GM23338 (cell line): ENCODE results near the gene AP2A2.

Experiments
- EZH2phosphoT487 ChIP-seq: fragments of 200-600 bp; sonication (generic); IDR thresholded peaks from one replicate; pipeline ENCODE4 v1.8.1; 2018; ENCODE audit warnings: antibody characterized with exemption; ENCODE audit not compliant: unreplicated experiment
- POLR2AphosphoS5 ChIP-seq: IDR thresholded peaks from 2 replicates; pipeline ENCODE4 v1.6.1; 2016; ENCODE audit warnings: antibody characterized with exemption, low read depth
- ZNF331 ChIP-seq: fragments of 250-450 bp; sonication (Bioruptor Pico); IDR thresholded peaks from 2 replicates; pipeline ENCODE4 v1.5.0; 2020; ENCODE audit warnings: low read depth, mild to moderate bottlenecking, moderate library complexity
- TF ChIP-seq, protein P1 (sequence below), 2 experiments: fragments of 200-600 bp in 1 of 2; sonication (generic) in 1 of 2; conservative IDR thresholded peaks; 2 replicates each; pipeline versions ENCODE4 v1.5.1 to v1.6.1; 2016 to 2017; ENCODE audit warnings: antibody characterized with exemption in 2 of 2, low read depth in 2 of 2, mild to moderate bottlenecking in 2 of 2, moderate library complexity in 1 of 2
- TF ChIP-seq, protein P2 (sequence below): IDR thresholded peaks from one replicate; pipeline ENCODE4 v1.6.1; 2018; ENCODE audit warnings: antibody characterized with exemption; ENCODE audit not compliant: unreplicated experiment
- TF ChIP-seq, protein P3 (sequence below): fragments of 250-450 bp; sonication (Bioruptor Pico); IDR thresholded peaks from 2 replicates; pipeline ENCODE4 v1.5.0; 2020; ENCODE audit warnings: mild to moderate bottlenecking, moderate library complexity

DNA sequence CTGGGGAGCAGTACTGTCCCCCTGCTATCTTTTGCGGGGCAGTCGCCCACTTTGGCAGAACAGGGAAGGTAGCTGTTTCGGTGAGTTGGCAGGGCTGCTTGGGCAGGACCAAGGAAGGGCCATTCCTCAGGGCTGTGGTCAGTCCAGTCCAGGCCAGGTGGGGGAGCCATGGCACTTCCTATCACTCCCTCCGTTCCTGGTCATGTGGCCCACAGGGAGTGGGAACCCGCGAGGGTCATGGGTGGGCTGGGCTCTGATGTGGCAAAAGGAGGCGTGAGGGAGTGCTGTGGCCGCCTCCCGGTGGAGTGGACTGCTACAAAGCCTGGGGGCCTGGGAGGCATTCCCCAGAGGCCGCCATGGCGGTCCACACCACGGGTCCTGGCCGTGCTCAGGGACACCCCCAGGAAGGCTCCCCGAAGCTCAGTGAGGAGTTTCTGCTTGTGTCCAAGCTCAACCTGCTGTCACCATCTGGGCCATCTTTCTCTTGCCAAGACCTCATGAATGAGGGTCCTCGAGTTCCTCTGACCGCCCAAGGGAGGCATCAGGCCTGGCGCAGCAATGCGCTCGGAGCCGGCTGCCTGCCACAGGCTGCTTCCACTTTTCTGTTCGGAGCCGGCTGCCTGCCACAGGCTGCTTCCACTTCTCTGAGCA, 27.0 kb upstream of the AP2A2 start:
- TF ChIP-seq ZNF331, result no peak
- no peak for TF ChIP-seq POLR2AphosphoS5
- TF ChIP-seq, protein P1, sequence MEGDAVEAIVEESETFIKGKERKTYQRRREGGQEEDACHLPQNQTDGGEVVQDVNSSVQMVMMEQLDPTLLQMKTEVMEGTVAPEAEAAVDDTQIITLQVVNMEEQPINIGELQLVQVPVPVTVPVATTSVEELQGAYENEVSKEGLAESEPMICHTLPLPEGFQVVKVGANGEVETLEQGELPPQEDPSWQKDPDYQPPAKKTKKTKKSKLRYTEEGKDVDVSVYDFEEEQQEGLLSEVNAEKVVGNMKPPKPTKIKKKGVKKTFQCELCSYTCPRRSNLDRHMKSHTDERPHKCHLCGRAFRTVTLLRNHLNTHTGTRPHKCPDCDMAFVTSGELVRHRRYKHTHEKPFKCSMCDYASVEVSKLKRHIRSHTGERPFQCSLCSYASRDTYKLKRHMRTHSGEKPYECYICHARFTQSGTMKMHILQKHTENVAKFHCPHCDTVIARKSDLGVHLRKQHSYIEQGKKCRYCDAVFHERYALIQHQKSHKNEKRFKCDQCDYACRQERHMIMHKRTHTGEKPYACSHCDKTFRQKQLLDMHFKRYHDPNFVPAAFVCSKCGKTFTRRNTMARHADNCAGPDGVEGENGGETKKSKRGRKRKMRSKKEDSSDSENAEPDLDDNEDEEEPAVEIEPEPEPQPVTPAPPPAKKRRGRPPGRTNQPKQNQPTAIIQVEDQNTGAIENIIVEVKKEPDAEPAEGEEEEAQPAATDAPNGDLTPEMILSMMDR (conservative IDR thresholded peaks at IDR 0.05; ENCODE audit: low read depth in 2 of 2), result peak; percentile 17 to 68
- TF ChIP-seq EZH2phosphoT487, result no peak
- TF ChIP-seq, protein P2, sequence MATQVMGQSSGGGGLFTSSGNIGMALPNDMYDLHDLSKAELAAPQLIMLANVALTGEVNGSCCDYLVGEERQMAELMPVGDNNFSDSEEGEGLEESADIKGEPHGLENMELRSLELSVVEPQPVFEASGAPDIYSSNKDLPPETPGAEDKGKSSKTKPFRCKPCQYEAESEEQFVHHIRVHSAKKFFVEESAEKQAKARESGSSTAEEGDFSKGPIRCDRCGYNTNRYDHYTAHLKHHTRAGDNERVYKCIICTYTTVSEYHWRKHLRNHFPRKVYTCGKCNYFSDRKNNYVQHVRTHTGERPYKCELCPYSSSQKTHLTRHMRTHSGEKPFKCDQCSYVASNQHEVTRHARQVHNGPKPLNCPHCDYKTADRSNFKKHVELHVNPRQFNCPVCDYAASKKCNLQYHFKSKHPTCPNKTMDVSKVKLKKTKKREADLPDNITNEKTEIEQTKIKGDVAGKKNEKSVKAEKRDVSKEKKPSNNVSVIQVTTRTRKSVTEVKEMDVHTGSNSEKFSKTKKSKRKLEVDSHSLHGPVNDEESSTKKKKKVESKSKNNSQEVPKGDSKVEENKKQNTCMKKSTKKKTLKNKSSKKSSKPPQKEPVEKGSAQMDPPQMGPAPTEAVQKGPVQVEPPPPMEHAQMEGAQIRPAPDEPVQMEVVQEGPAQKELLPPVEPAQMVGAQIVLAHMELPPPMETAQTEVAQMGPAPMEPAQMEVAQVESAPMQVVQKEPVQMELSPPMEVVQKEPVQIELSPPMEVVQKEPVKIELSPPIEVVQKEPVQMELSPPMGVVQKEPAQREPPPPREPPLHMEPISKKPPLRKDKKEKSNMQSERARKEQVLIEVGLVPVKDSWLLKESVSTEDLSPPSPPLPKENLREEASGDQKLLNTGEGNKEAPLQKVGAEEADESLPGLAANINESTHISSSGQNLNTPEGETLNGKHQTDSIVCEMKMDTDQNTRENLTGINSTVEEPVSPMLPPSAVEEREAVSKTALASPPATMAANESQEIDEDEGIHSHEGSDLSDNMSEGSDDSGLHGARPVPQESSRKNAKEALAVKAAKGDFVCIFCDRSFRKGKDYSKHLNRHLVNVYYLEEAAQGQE, result no peak
- TF ChIP-seq, protein P3, sequence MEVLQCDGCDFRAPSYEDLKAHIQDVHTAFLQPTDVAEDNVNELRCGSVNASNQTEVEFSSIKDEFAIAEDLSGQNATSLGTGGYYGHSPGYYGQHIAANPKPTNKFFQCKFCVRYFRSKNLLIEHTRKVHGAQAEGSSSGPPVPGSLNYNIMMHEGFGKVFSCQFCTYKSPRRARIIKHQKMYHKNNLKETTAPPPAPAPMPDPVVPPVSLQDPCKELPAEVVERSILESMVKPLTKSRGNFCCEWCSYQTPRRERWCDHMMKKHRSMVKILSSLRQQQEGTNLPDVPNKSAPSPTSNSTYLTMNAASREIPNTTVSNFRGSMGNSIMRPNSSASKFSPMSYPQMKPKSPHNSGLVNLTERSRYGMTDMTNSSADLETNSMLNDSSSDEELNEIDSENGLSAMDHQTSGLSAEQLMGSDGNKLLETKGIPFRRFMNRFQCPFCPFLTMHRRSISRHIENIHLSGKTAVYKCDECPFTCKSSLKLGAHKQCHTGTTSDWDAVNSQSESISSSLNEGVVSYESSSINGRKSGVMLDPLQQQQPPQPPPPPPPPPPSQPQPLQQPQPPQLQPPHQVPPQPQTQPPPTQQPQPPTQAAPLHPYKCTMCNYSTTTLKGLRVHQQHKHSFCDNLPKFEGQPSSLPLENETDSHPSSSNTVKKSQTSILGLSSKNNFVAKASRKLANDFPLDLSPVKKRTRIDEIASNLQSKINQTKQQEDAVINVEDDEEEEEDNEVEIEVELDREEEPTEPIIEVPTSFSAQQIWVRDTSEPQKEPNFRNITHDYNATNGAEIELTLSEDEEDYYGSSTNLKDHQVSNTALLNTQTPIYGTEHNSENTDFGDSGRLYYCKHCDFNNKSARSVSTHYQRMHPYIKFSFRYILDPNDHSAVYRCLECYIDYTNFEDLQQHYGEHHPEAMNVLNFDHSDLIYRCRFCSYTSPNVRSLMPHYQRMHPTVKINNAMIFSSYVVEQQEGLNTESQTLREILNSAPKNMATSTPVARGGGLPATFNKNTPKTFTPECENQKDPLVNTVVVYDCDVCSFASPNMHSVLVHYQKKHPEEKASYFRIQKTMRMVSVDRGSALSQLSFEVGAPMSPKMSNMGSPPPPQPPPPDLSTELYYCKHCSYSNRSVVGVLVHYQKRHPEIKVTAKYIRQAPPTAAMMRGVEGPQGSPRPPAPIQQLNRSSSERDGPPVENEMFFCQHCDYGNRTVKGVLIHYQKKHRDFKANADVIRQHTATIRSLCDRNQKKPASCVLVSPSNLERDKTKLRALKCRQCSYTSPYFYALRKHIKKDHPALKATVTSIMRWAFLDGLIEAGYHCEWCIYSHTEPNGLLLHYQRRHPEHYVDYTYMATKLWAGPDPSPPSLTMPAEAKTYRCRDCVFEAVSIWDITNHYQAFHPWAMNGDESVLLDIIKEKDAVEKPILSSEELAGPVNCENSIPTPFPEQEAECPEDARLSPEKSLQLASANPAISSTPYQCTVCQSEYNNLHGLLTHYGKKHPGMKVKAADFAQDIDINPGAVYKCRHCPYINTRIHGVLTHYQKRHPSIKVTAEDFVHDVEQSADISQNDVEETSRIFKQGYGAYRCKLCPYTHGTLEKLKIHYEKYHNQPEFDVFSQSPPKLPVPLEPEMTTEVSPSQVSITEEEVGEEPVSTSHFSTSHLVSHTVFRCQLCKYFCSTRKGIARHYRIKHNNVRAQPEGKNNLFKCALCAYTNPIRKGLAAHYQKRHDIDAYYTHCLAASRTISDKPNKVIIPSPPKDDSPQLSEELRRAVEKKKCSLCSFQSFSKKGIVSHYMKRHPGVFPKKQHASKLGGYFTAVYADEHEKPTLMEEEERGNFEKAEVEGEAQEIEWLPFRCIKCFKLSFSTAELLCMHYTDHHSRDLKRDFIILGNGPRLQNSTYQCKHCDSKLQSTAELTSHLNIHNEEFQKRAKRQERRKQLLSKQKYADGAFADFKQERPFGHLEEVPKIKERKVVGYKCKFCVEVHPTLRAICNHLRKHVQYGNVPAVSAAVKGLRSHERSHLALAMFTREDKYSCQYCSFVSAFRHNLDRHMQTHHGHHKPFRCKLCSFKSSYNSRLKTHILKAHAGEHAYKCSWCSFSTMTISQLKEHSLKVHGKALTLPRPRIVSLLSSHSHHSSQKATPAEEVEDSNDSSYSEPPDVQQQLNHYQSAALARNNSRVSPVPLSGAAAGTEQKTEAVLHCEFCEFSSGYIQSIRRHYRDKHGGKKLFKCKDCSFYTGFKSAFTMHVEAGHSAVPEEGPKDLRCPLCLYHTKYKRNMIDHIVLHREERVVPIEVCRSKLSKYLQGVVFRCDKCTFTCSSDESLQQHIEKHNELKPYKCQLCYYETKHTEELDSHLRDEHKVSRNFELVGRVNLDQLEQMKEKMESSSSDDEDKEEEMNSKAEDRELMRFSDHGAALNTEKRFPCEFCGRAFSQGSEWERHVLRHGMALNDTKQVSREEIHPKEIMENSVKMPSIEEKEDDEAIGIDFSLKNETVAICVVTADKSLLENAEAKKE (CRISPR knock-in tag), result no peak
